Skeletal muscle cell (primary cell): ENCODE results near the gene ITPK1.
"Not testable (repeated sequence)": the region's sequence is repeated elsewhere in the genome, so short reads cannot be mapped to it uniquely, and the experiment has no call there.

Source experiments
- DNase-seq: peaks from one replicate; pipeline ENCODE4 v3.0.0-alpha.2; 2010; ENCODE audit warnings: low read depth
- H3K4me3 ChIP-seq: 2 replicates; pipeline ENCODE4 v1.5.1; 2011; ENCODE audit warnings: low read depth, mild to moderate bottlenecking, control low read depth, low read length, moderate library complexity

Gene ITPK1

GRCh38 chr14:93065272-93065730 lies 50.4 kb downstream of the ITPK1 start:
- H3K4me3 ChIP-seq: no peak overlapping the region
- DNase-seq: no peak

- DNase-seq: peak; percentile 21
- H3K4me3 ChIP-seq: no peak overlapping the region
Observed at GRCh38 chr14:93064411-93065271, 51.1 kb downstream of the ITPK1 start.

GRCh38 chr14:93063393-93063792 lies 52.3 kb downstream of the ITPK1 start:
- no peak overlapping the region for H3K4me3 ChIP-seq
- DNase-seq: no peak

GRCh38 chr14:93062890-93063289 lies 52.8 kb downstream of the ITPK1 start:
- no peak for DNase-seq

GRCh38 chr14:93062013-93062412 lies 53.7 kb downstream of the ITPK1 start:
- not testable (repeated sequence) for H3K4me3 ChIP-seq, DNase-seq

More at GRCh38 chr14:93062890-93063289, 52.8 kb downstream of the ITPK1 start:
- H3K4me3 ChIP-seq: no peak overlapping the region

- no peak for DNase-seq
Observed at GRCh38 chr14:93061380-93062012, 54.2 kb downstream of the ITPK1 start.

GRCh38 chr14:93060841-93061240 lies 54.9 kb downstream of the ITPK1 start:
- no peak for DNase-seq
- no peak overlapping the region for H3K4me3 ChIP-seq

More at GRCh38 chr14:93061380-93062012, 54.2 kb downstream of the ITPK1 start:
- no peak overlapping the region for H3K4me3 ChIP-seq

- no peak for DNase-seq
- H3K4me3 ChIP-seq: no peak overlapping the region
Observed at GRCh38 chr14:93059917-93060545, 55.7 kb downstream of the ITPK1 start.

GRCh38 chr14:93059260-93059659 lies 56.5 kb downstream of the ITPK1 start:
- DNase-seq: no peak
- no peak overlapping the region for H3K4me3 ChIP-seq

GRCh38 chr14:93057586-93058280 lies 58.0 kb downstream of the ITPK1 start:
- DNase-seq: no peak
- H3K4me3 ChIP-seq: no peak overlapping the region

- H3K4me3 ChIP-seq: no peak overlapping the region
- no peak for DNase-seq
Observed at GRCh38 chr14:93056840-93057585, 58.7 kb downstream of the ITPK1 start.

- no peak for DNase-seq
- H3K4me3 ChIP-seq: no peak overlapping the region
Observed at GRCh38 chr14:93056166-93056839, 59.4 kb downstream of the ITPK1 start.

GRCh38 chr14:93055651-93056115 lies 60.0 kb downstream of the ITPK1 start:
- no peak for DNase-seq
- no peak overlapping the region for H3K4me3 ChIP-seq

GRCh38 chr14:93054876-93055275 lies 60.8 kb downstream of the ITPK1 start:
- no peak overlapping the region for H3K4me3 ChIP-seq
- no peak for DNase-seq

GRCh38 chr14:93054006-93054405 lies 61.7 kb downstream of the ITPK1 start:
- no peak for DNase-seq

GRCh38 chr14:93051600-93052546 lies 63.9 kb downstream of the ITPK1 start:
- no peak for DNase-seq
- H3K4me3 ChIP-seq: no peak overlapping the region

More at GRCh38 chr14:93054006-93054405, 61.7 kb downstream of the ITPK1 start:
- no peak overlapping the region for H3K4me3 ChIP-seq

- no peak for DNase-seq
- H3K4me3 ChIP-seq: no peak overlapping the region
Observed at GRCh38 chr14:93050761-93051160, 65.0 kb downstream of the ITPK1 start.
